Eye (tissue), 1 donor: ENCODE results near the gene CTNS.

Experiments
- DNase-seq: peaks from one replicate; pipeline ENCODE4 v3.0.0-alpha.2; 2015

CTNS gene

GRCh38 chr17:3659541-3660111 is 23.1 kb downstream of the CTNS start:
- no peak for DNase-seq

GRCh38 chr17:3660311-3660891 is 23.8 kb downstream of the CTNS start:
- no peak for DNase-seq

GRCh38 chr17:3663102-3664011 is 26.8 kb downstream of the CTNS start:
- DNase-seq: no peak

GRCh38 chr17:3665834-3666233 is 29.3 kb downstream of the CTNS start:
- DNase-seq: no peak

- DNase-seq: no peak
These were observed 30.0 kb downstream of the CTNS start for GRCh38 chr17:3666516-3666915.

GRCh38 chr17:3667366-3668278 is 31.1 kb downstream of the CTNS start:
- peak; percentile 94 for DNase-seq

GRCh38 chr17:3668279-3669084 is 31.9 kb downstream of the CTNS start, which contains the start of the genes EMC6 and TAX1BP3:
Gene EMC6, plus strand, starts transcription at chr17:3668812. Its CDS starts 335 bp downstream, at chr17:3669147.
Gene TAX1BP3, minus strand, starts transcription at chr17:3668578. Its CDS starts 52 bp downstream, at chr17:3668526.
- peak; percentile 100 for DNase-seq

GRCh38 chr17:3669085-3669347 is 32.5 kb downstream of the CTNS start:
- no peak for DNase-seq

- DNase-seq: no peak
These were observed 33.0 kb downstream of the CTNS start for GRCh38 chr17:3669548-3669947.

- DNase-seq: no peak
These were observed 36.0 kb downstream of the CTNS start for GRCh38 chr17:3672571-3672970.

- DNase-seq: no peak
These were observed 39.3 kb downstream of the CTNS start for GRCh38 chr17:3675886-3676285.

GRCh38 chr17:3678095-3678820 is 41.7 kb downstream of the CTNS start:
- DNase-seq: no peak

GRCh38 chr17:3678821-3679530 is 42.4 kb downstream of the CTNS start:
- DNase-seq: no peak

- DNase-seq: no peak
These were observed 43.1 kb downstream of the CTNS start for GRCh38 chr17:3679531-3680126.

GRCh38 chr17:3681057-3681456 is 44.5 kb downstream of the CTNS start:
- no peak for DNase-seq

GRCh38 chr17:3681565-3681964 is 45.0 kb downstream of the CTNS start:
- no peak for DNase-seq

GRCh38 chr17:3682033-3682432 is 45.5 kb downstream of the CTNS start:
- DNase-seq: no peak

- peak; percentile 41 for DNase-seq
These were observed 46.5 kb downstream of the CTNS start for GRCh38 chr17:3683054-3683511.

- DNase-seq: no peak
These were observed 48.6 kb downstream of the CTNS start for GRCh38 chr17:3685174-3685573.

- peak; percentile 50 for DNase-seq
These were observed 51.5 kb downstream of the CTNS start for GRCh38 chr17:3688027-3688553.
